ENCODE results near the gene HAO1.
"Not testable (repeated sequence)": the region's sequence is repeated elsewhere in the genome, so short reads cannot be mapped to it uniquely, and the experiment has no call there.

The HAO1 gene

DNA sequence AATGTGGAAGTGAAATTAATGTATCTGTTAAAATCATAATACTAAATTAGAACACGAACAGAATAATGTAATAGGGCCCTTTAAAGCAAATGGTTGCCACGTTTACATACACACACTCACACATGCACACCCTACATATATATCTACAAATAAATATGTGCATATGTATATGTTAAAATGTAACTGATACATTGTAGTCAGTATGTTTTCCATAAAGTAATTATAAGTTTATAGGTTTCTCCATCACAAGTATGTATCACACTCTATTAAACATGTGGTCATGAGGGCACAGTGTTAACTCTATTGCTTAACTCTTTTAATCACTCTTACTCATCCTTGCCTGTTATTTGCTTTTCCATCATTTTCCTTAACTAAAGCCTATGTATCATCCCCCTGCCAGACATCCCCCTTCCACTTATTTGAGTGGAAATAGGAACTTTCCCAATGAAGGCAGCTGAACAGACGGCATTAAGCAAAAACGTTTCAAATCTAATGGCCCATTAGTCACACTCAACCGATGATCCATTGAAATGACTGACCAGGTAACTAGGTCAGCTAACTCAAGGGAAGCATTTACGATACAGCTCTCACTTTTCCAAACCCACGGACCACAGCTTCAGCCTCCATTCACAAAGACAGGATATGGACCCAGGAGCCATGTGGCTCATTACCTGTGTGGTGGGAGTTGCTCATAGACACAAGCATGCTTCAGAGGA lies 89.3 kb downstream of the HAO1 start:
- DNase-seq = no peak

DNA sequence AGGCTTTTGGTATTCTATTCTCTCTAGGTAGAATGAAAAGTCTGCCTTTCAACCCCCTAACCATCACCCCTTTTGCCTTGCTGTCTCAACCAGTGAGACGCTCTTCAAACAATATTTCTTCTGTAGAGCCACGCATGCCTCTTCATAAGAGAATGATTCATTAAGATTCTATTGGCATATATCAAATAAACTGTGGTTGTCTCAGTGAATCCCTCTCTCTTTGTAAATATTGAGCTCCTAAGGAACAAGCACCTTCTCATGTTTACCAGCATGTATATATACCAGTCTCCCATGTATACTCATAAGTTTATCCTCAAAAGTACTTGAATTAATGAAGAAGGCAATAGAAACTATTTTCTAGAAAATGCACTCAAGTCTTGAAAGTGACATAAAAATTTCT lies 90.6 kb downstream of the HAO1 start:
- no peak for DNase-seq

DNA sequence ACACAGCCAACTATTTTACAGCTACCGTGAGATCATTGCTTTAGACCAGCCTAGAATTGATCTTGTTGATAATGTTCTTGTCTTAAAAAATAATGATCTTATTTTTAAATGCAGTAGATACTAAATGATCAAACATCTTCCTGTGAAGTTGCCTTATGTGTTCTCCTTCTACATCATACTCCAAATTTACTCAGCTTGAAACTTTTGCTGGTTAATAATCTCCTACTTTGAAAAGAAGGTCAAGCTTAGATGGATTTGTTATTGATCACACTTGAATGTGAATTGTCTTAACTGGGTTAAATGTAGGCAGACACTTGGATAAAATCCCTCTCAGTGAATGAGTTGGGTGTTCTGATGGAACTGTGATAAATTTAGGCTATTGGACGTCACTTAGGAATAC lies 91.9 kb downstream of the HAO1 start:
- no peak for DNase-seq

DNA sequence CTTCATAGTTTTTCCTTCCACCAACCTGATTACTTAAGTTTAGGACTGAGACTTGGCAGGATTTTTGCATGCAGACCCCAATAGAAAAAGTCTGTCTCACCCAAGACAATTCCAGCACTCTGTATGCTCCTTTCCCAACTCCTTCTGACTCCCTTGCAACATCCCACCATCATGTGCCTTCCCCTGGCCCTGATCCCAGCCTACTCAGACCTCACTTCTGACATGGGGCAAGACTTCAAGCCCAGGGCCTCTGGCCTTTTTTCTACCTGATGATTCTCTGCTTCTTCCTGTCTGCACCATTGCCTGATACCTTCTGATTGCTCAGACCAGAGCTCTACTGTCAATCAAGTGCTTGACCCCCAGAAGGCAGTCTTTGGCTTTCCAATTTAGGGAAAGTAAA lies 96.6 kb downstream of the HAO1 start:
- no peak for DNase-seq

DNA sequence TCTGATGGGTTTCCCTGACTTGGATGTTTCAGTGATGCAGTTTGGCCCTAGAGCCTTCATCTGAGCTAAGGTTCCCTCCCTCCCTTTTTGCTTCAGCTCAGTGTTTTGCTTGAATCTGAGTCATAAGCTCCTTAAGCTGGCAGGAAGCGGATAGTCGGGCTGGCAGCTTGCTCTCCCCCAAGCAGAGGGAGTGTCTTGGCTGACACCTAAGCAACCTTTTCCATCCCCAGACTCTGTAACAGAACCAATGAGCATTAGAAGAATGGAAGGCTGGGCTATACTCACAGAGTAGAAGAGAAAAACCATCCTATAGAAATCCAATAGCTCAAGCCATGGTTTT lies 98.3 kb downstream of the HAO1 start:
- DNase-seq = no peak

DNA sequence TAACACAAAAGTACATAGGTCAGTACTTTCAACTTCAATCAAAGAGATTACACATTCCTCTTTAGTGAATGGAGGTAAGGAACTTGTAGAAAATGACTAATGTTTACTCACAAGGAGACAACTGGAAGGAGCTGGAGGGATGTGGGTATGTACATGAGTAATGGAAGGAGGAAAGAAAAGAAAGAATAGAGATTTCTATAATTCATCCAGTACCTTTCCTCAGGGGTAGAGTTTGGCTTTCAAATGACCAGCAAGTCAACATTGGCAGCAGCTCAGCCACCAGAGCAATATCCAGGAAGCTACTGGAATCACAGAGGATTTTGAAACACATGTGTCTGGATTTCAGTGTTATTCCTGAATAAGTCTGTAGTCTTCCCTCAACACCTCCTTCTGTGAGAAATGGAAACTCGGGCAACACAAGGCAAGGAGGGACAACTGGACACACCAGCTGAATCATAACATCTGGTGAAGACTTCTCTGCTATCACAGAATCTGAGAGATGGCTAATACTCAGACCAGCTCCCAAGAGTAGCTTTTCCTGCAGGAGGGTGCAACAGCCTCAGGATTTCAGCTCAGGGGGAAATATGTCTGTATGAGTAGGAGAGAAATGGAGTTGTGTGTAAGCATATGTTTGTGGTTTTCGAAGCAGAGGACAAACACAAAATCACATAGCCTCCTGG lies 98.8 kb downstream of the HAO1 start:
- no peak for DNase-seq

DNA sequence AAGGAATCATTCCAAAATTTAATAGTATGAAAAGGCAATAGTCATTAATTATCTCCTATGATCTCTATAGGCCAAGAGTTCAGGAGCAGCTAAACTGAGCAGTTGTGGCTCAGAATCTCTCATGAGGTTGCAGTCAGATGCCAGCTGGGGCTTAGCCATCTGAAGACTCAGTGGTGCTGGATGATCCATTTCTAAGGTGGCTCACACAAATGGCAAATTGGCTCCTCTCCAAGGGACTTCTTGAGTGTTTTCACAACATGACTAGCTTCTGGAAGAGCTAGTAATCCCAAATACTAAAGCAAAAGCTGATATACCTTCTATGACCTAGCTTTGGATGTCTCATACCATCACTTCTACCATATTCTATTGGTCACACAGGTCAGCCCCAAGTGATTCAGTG lies 104.2 kb downstream of the HAO1 start:
- DNase-seq = no peak

DNA sequence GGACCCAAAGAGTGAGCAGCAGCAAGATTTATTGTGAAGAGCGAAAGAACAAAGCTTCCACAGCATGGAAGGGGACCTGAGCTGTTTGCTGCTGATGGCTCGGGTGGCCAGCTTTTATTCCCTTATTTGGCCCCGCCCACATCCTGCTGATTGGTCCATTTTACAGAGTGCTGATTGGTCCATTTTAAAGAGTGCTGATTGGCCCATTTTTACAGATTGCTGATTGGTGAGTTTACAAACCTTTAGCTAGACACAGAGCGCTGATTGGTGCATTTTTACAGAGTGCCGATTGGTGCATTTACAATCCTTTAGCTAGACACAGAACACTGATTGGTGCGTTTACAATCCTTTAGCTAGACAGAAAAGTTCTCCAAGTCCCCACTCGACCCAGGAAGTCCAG lies 105.8 kb downstream of the HAO1 start:
- DNase-seq = not testable (repeated sequence)

All from NCI-H2081 treated with DMSO at 0.1 percent for 48 hours (cell line).